HCT116 (cell line): Measurements from ENCODE around the gene DAPK3. TPM values are rescaled to one million over a fixed set of nuclear protein-coding genes. Genes with fewer than 3 reads are reported as not detected.

Experiments
- ATAC-seq: fragments of 200-7000 bp; cut with Tn5 transposase; 2 replicates; pipeline ENCODE4 v1.9.1; 2020; ENCODE audit warnings: mild to moderate bottlenecking, moderate library complexity
- Bru-seq: library from RNA; stranded (reverse); fragments of 400-500 nt; gene quantifications from one replicate; lab custom pipeline; 2021; lab: Mats Ljungman, UMichigan
- BruChase-seq, 2 experiments: library from RNA; stranded (reverse); fragments of 400-500 nt; gene quantifications; one replicate each; lab custom pipeline; 2021; lab: Mats Ljungman, UMichigan
- BruUV-seq: library from RNA; stranded (reverse); fragments of 400-500 nt; replicated peaks from 2 replicates; lab custom pipeline; 2021; lab: Mats Ljungman, UMichigan
- CTCF ChIA-PET: fragments of 300-600 bp; sonication (Branson Sonifier 250); formaldehyde crosslinking; loops from one replicate; lab custom pipeline; 2021; ENCODE audit warnings: antibody characterized with exemption; lab: Charles Lee
- POLR2A ChIA-PET: fragments of 300-600, 350-600 bp; sonication (Branson Sonifier 250); formaldehyde crosslinking; loops from one replicate; lab custom pipeline; 2021; ENCODE audit warnings: antibody characterized with exemption; lab: Charles Lee
- RAD21 ChIA-PET, 2 experiments: fragments of 300-600 bp; sonication (Branson Sonifier 250); formaldehyde crosslinking; loops; one replicate each; lab custom pipeline; 2023; ENCODE audit warnings: low total read pairs in 2 of 2; ENCODE audit not compliant: uncharacterized antibody in 2 of 2, unreplicated experiment in 2 of 2, low non-redundant PET in 1 of 2; lab: Charles Lee
- DNase-seq: peaks from one replicate; pipeline ENCODE4 v3.0.0-alpha.2; 2010; ENCODE audit warnings: low read depth, low spot score
- H2AFZ ChIP-seq: fragments of 200-600 bp; shearing (Covaris generic), sonication (generic); 2 replicates; pipeline ENCODE4 v1.6.1; 2017; ENCODE audit warnings: low read depth, mixed run types, mixed read lengths, antibody characterized with exemption, low read length; ENCODE audit not compliant: poor library complexity, severe bottlenecking
- H3K27ac ChIP-seq: 2 replicates; pipeline ENCODE4 v1.5.1; 2012; ENCODE audit warnings: low read depth, low read length
- H3K27me3 ChIP-seq: fragments of 200-600 bp; sonication (generic); 2 replicates; pipeline ENCODE4 v1.6.1; 2016; ENCODE audit warnings: mixed run types, low read length, mixed read lengths; ENCODE audit not compliant: insufficient read depth
- H3K36me3 ChIP-seq, 2 experiments: fragments of 200-500 bp in 1 of 2; fragments of 200-600 bp in 1 of 2; sonication (Bioruptor generic) in 1 of 2; sonication (generic) in 1 of 2; 2 replicates each; pipeline versions ENCODE4 v1.5.1 to v1.6.1; 2014 to 2016; ENCODE audit warnings: low read length in 2 of 2, inconsistent platforms in 1 of 2, mixed read lengths in 1 of 2, mixed run types in 1 of 2; ENCODE audit not compliant: insufficient read depth in 2 of 2, control insufficient read depth in 1 of 2
- H3K4me1 ChIP-seq, 2 experiments: fragments of 200-600 bp in 1 of 2; sonication (generic) in 1 of 2; 2 replicates each; pipeline versions ENCODE4 v1.5.1 to v1.6.1; 2012 to 2017; ENCODE audit warnings: low read length in 2 of 2, inconsistent platforms in 1 of 2, mild to moderate bottlenecking in 1 of 2, mixed read lengths in 1 of 2, mixed run types in 1 of 2, moderate library complexity in 1 of 2; ENCODE audit not compliant: insufficient read depth in 2 of 2, control insufficient read depth in 1 of 2
- H3K4me2 ChIP-seq: fragments of 200-600 bp; sonication (generic); 2 replicates; pipeline ENCODE4 v1.6.1; 2017; ENCODE audit warnings: mixed run types, low read length, mixed read lengths
- H3K4me3 ChIP-seq, 2 experiments: fragments of 200-600 bp in 1 of 2; sonication (generic) in 1 of 2; replicated peaks in 1 of 2; 2 replicates each; pipeline ENCODE4 v1.5.1; 2011 to 2016; ENCODE audit warnings: low read length in 2 of 2, control low read depth in 1 of 2, low read depth in 1 of 2, mild to moderate bottlenecking in 1 of 2, mixed read lengths in 1 of 2, mixed run types in 1 of 2
- H3K79me2 ChIP-seq: fragments of 200-600 bp; sonication (generic); 2 replicates; pipeline ENCODE4 v1.6.1; 2017; ENCODE audit warnings: mild to moderate bottlenecking, mixed run types, low read length, moderate library complexity, mixed read lengths; ENCODE audit not compliant: insufficient read depth
- H3K9ac ChIP-seq: fragments of 200-600 bp; sonication (generic); 2 replicates; pipeline ENCODE4 v1.6.1; 2016; ENCODE audit warnings: low read length, mixed read lengths
- H3K9me2 ChIP-seq: fragments of 200-600 bp; sonication (generic), shearing (Covaris generic); 2 replicates; pipeline ENCODE4 v1.6.1; 2017; ENCODE audit warnings: mixed run types, mild to moderate bottlenecking, moderate library complexity; ENCODE audit not compliant: insufficient read depth
- H3K9me3 ChIP-seq, 2 experiments: fragments of 200-500 bp in 1 of 2; fragments of 200-600 bp in 1 of 2; sonication (Bioruptor generic) in 1 of 2; sonication (generic) in 1 of 2; 2 replicates each; pipeline ENCODE4 v1.6.1; 2014 to 2017; ENCODE audit warnings: low read length in 2 of 2, mixed read lengths in 2 of 2, inconsistent platforms in 1 of 2, low read depth in 1 of 2, mild to moderate bottlenecking in 1 of 2, mixed run types in 1 of 2, moderate library complexity in 1 of 2; ENCODE audit not compliant: control insufficient read depth in 1 of 2, insufficient read depth in 1 of 2
- H4K20me1 ChIP-seq: fragments of 200-600 bp; sonication (generic), shearing (Covaris generic); 2 replicates; pipeline ENCODE4 v1.6.1; 2017; ENCODE audit warnings: mixed run types, mild to moderate bottlenecking, moderate library complexity; ENCODE audit not compliant: insufficient read depth
- CBX3 ChIP-seq: IDR thresholded peaks from 2 replicates; pipeline ENCODE4 v1.6.1; 2012; ENCODE audit warnings: low read depth
- EGR1 ChIP-seq: IDR thresholded peaks from 2 replicates; pipeline ENCODE4 v1.6.1; 2012; ENCODE audit warnings: low read depth
- EZH2 ChIP-seq: fragments of 200-600 bp; sonication (generic); IDR thresholded peaks from 2 replicates; pipeline ENCODE4 v1.6.1; 2017; ENCODE audit warnings: antibody characterized with exemption, mixed run types
- JUND ChIP-seq: IDR thresholded peaks from 2 replicates; pipeline ENCODE4 v1.6.1; 2012
- POLR2A ChIP-seq: IDR thresholded peaks from 2 replicates; pipeline ENCODE4 v1.7.0; 2011; ENCODE audit warnings: borderline replicate concordance; ENCODE audit not compliant: insufficient read depth, insufficient read length; ENCODE audit errors: extremely low read depth
- POLR2AphosphoS5 ChIP-seq: IDR thresholded peaks from 2 replicates; pipeline ENCODE4 v1.6.1; 2011; ENCODE audit warnings: mild to moderate bottlenecking, low read depth, low read length, moderate library complexity
- SIN3A ChIP-seq: IDR thresholded peaks from 2 replicates; pipeline ENCODE4 v1.6.1; 2012; ENCODE audit warnings: low read depth
- SP1 ChIP-seq: IDR thresholded peaks from 2 replicates; pipeline ENCODE4 v1.6.1; 2012; ENCODE audit warnings: low read depth
- SRF ChIP-seq: IDR thresholded peaks from 2 replicates; pipeline ENCODE4 v1.6.1; 2012; ENCODE audit warnings: low read depth
- TCF7L2 ChIP-seq: IDR thresholded peaks from 2 replicates; pipeline ENCODE4 v1.7.0; 2011; ENCODE audit warnings: borderline replicate concordance, inconsistent platforms; ENCODE audit not compliant: insufficient read depth, insufficient read length; ENCODE audit errors: extremely low read depth
- YY1 ChIP-seq: IDR thresholded peaks from 2 replicates; pipeline ENCODE4 v1.6.1; 2011; ENCODE audit warnings: low read length, low read depth, moderate library complexity, mild to moderate bottlenecking; ENCODE audit not compliant: insufficient replicate concordance; ENCODE audit errors: extremely low read depth
- ZFX ChIP-seq: fragments of 450-650 bp; IDR thresholded peaks from 2 replicates; pipeline ENCODE4 v1.6.1; 2017
- ZNF274 ChIP-seq: fragments of 200-500 bp; sonication (Bioruptor generic); IDR thresholded peaks from 2 replicates; pipeline ENCODE4 v1.6.1; 2014; ENCODE audit warnings: mild to moderate bottlenecking, low read depth, low read length, inconsistent platforms
- intact Hi-C: fragments of 100-400 bp; cut with micrococcal nuclease; formaldehyde crosslinking; loops from 2 replicates; pipeline ENCODE4 v1.10.0; 2022
- long read RNA-seq: library from polyadenylated mRNA; unstranded; transcript quantifications from one replicate; pipeline ENCODE4 v2.0.0, GENCODE V29; 2021; ENCODE audit not compliant: unreplicated experiment
- polyA plus RNA-seq: library from polyadenylated mRNA; unstranded; fragments of >200 nt; gene quantifications from 2 replicates; pipeline ENCODE4 v1.2.1, GENCODE V29; 2012; ENCODE audit warnings: missing spikeins
- total RNA-seq: library from RNA; stranded (reverse); gene quantifications from one replicate; pipeline ENCODE4 v1.2.1, GENCODE V29; 2021; ENCODE audit not compliant: unreplicated experiment
- TF ChIP-seq, protein P1 (sequence below): IDR thresholded peaks from 2 replicates; pipeline ENCODE4 v1.6.1; 2012
- TF ChIP-seq, protein P2 (sequence below): IDR thresholded peaks from 2 replicates; pipeline ENCODE4 v1.6.1; 2012
- TF ChIP-seq, protein P3 (sequence below): IDR thresholded peaks from 2 replicates; pipeline ENCODE4 v1.6.1; 2012; ENCODE audit warnings: low read depth
- TF ChIP-seq, protein P4 (sequence below), 3 experiments: fragments of 200-600 bp in 1 of 3; sonication (generic) in 1 of 3; IDR thresholded peaks in 2 of 3; conservative IDR thresholded peaks in 1 of 3; 2 replicates each; pipeline ENCODE4 v1.5.1; 2012 to 2017; ENCODE audit warnings: low read depth in 2 of 3, low read length in 2 of 3, antibody characterized with exemption in 1 of 3, borderline replicate concordance in 1 of 3, control low read depth in 1 of 3, mild to moderate bottlenecking in 1 of 3, mixed read lengths in 1 of 3, mixed run types in 1 of 3, moderate library complexity in 1 of 3; ENCODE audit not compliant: insufficient read depth in 1 of 3

The DAPK3 gene
- total RNA-seq: 54.8 TPM
- polyA plus RNA-seq: 48.0 and 62.1 TPM in 2 replicates
- Bru-seq, nascent RNA: percentile 69 among the genes with signal in this experiment
- percentile 78 among the genes with signal in this experiment for BruChase-seq, experiment 1, labeled RNA remaining after a 6-hour chase
- percentile 79 among the genes with signal in this experiment for BruChase-seq, experiment 2, labeled RNA remaining after a 2-hour chase
- long read RNA-seq, partial matches to known transcripts: 14 of 152 reads
- long read RNA-seq, other reads (novel, unspliced or antisense): 130 of 152 reads

DNA sequence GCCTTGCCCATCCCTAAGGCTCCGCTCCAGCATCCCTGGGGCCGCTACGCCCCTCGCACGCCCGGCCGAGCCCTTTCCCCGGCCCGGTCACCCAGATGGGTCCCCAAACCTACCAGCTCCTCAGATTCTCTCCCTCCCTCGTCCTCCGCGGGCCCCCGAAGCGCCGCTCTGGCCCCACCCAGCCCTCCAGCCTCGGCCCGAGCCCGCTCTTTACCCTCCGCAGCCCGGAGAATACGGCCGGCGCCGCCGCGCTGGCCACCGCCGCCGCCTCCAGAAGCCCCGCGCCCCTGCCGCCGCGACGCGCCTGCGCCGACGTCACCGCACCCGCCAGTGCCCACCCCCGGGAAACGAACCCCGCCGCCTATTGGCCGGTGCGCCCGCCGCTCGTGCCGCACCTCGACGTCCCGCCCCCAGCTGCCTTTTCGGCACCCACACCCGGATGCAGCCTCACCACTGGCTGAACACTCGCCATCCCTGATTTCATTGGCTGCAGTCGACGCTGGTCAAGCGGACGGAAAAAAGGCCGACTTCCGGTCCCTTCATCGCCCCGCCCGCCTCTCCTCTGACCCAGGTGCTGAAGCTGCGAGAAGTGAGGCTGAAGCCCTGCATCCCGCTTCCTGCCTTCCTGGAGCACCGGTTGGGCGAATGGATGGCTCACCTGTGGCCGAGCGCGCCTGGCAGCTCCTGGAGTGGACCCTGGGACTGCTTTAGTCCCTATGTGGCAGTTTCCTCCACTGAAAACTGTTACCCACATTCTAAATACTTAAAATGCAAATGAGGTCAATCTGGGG lies at the start of gene DAPK3:
Gene DAPK3 (minus strand): TSS at position 292 of the 791 bp plus-strand sequence. CDS start 1,364 bp downstream, outside the sequence.
- Histone ChIP-seq H3K4me2 (peak within 1 kb of the TSS; percentile 83), H3K9ac (peak within 1 kb of the TSS; percentile 99), H3K4me3 (peak within 1 kb of the TSS; percentile 82 to 96), H3K9me3 (no peaks in the 10 kb centered on the region), H4K20me1 (peaks cover 3% of the 10 kb centered on the region; the same call in 1 of the 2 replicates), H3K79me2 (peaks cover 58% of the 10 kb centered on the region), H3K4me1 (peaks cover 15 to 30% of the 10 kb centered on the region in 2 experiments), H3K9me2 (no peaks in the 10 kb centered on the region), H3K27me3 (no peaks in the 10 kb centered on the region), H3K36me3 (peaks cover 8 to 29% of the 10 kb centered on the region in 2 experiments; a peak in 3 of 4 replicates), H2AFZ (no peak within 1 kb of the TSS), H3K27ac (peak within 1 kb of the TSS; percentile 76)
- ATAC-seq (peak; percentile 84), DNase-seq (peak; percentile 96)
- ChIA-PET RAD21 (interaction anchor here in 1 of 2 experiments (1.2 kb wide), 1 partner anchor 118 kb away, joined by 7 read pairs; no protein-coding TSS in a partner anchor), CTCF (interaction anchor here (0.9 to 1.8 kb wide), 4 partner anchors 15 to 122 kb away, joined by 4 to 14 read pairs (median 6); partner anchors contain the start of gene EEF2), POLR2A (interaction anchor here (1.0 to 5.4 kb wide), 5 partner anchors 9 to 119 kb away, joined by 4 to 60 read pairs (median 5); partner anchors contain the start of gene EEF2)
- intact Hi-C loops: loop anchor here (2.0 kb wide), 1 partner anchor 118 kb away; no protein-coding TSS in a partner anchor
- TF ChIP-seq ZFX (peak; percentile 41; the same call in 1 of the 2 replicates), SIN3A (no peak), POLR2A (no peak), EGR1 (peak; percentile 10), YY1 (peak; percentile 26), TCF7L2 (peak; percentile 88), POLR2AphosphoS5 (peak; percentile 73), CBX3 (no peak), SRF (peak; percentile 86; the same call in 1 of the 2 replicates), JUND (no peak), ZNF274 (no peak), SP1 (peak; percentile 97), EZH2 (no peak)
- TF ChIP-seq, protein P1, sequence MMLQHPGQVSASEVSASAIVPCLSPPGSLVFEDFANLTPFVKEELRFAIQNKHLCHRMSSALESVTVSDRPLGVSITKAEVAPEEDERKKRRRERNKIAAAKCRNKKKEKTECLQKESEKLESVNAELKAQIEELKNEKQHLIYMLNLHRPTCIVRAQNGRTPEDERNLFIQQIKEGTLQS: no peak
- TF ChIP-seq, protein P2, sequence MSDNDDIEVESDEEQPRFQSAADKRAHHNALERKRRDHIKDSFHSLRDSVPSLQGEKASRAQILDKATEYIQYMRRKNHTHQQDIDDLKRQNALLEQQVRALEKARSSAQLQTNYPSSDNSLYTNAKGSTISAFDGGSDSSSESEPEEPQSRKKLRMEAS: peak; percentile 53; the same call in 1 of the 2 replicates
- TF ChIP-seq, protein P3, sequence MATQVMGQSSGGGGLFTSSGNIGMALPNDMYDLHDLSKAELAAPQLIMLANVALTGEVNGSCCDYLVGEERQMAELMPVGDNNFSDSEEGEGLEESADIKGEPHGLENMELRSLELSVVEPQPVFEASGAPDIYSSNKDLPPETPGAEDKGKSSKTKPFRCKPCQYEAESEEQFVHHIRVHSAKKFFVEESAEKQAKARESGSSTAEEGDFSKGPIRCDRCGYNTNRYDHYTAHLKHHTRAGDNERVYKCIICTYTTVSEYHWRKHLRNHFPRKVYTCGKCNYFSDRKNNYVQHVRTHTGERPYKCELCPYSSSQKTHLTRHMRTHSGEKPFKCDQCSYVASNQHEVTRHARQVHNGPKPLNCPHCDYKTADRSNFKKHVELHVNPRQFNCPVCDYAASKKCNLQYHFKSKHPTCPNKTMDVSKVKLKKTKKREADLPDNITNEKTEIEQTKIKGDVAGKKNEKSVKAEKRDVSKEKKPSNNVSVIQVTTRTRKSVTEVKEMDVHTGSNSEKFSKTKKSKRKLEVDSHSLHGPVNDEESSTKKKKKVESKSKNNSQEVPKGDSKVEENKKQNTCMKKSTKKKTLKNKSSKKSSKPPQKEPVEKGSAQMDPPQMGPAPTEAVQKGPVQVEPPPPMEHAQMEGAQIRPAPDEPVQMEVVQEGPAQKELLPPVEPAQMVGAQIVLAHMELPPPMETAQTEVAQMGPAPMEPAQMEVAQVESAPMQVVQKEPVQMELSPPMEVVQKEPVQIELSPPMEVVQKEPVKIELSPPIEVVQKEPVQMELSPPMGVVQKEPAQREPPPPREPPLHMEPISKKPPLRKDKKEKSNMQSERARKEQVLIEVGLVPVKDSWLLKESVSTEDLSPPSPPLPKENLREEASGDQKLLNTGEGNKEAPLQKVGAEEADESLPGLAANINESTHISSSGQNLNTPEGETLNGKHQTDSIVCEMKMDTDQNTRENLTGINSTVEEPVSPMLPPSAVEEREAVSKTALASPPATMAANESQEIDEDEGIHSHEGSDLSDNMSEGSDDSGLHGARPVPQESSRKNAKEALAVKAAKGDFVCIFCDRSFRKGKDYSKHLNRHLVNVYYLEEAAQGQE: peak; percentile 79
- TF ChIP-seq, protein P4, sequence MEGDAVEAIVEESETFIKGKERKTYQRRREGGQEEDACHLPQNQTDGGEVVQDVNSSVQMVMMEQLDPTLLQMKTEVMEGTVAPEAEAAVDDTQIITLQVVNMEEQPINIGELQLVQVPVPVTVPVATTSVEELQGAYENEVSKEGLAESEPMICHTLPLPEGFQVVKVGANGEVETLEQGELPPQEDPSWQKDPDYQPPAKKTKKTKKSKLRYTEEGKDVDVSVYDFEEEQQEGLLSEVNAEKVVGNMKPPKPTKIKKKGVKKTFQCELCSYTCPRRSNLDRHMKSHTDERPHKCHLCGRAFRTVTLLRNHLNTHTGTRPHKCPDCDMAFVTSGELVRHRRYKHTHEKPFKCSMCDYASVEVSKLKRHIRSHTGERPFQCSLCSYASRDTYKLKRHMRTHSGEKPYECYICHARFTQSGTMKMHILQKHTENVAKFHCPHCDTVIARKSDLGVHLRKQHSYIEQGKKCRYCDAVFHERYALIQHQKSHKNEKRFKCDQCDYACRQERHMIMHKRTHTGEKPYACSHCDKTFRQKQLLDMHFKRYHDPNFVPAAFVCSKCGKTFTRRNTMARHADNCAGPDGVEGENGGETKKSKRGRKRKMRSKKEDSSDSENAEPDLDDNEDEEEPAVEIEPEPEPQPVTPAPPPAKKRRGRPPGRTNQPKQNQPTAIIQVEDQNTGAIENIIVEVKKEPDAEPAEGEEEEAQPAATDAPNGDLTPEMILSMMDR (IDR thresholded peaks at IDR 0.05 in 2 of 3, conservative IDR thresholded peaks at IDR 0.05 in 1 of 3; ENCODE audit: borderline replicate concordance in 1 of 3, insufficient read depth in 1 of 3, low read depth in 2 of 3, low read length in 2 of 3): no peak
- BruUV-seq: no TSS peak
